Nephron (organoid): ENCODE results near the gene PTPRM.
A peak's percentile ranks its signal among the peaks of the same experiment; 100 is the strongest.

Source experiments
- H3K27ac Mint-ChIP-seq, 3 experiments: 2 replicates each; pipeline ENCODE4 v1.8.0; 2020; ENCODE audit warnings: mixed read lengths in 3 of 3, mild to moderate bottlenecking in 2 of 3, moderate library complexity in 1 of 3
- H3K27me3 Mint-ChIP-seq: 2 replicates; pipeline ENCODE4 v1.8.0; 2021; ENCODE audit warnings: low read depth, mild to moderate bottlenecking, moderate library complexity, mixed read lengths
- H3K36me3 Mint-ChIP-seq: 2 replicates; pipeline ENCODE4 v1.8.0; 2020; ENCODE audit warnings: low read depth, mixed read lengths
- H3K4me1 Mint-ChIP-seq: 2 replicates; pipeline ENCODE4 v1.8.0; 2020; ENCODE audit warnings: mixed read lengths
- H3K4me3 Mint-ChIP-seq, 3 experiments: 2 replicates each; pipeline ENCODE4 v1.8.0; 2020; ENCODE audit warnings: mild to moderate bottlenecking in 3 of 3, mixed read lengths in 3 of 3, moderate library complexity in 2 of 3
- H3K9me3 Mint-ChIP-seq: 2 replicates; pipeline ENCODE4 v1.8.0; 2020; ENCODE audit warnings: mixed read lengths
- TF ChIP-seq, protein P1 (sequence below), 3 experiments: fragments of 200-600 bp; sonication (generic); IDR thresholded peaks; one replicate each; pipeline ENCODE4 v1.5.0; 2021; ENCODE audit warnings: antibody characterized with exemption in 3 of 3; ENCODE audit not compliant: unreplicated experiment in 3 of 3

Gene PTPRM

DNA sequence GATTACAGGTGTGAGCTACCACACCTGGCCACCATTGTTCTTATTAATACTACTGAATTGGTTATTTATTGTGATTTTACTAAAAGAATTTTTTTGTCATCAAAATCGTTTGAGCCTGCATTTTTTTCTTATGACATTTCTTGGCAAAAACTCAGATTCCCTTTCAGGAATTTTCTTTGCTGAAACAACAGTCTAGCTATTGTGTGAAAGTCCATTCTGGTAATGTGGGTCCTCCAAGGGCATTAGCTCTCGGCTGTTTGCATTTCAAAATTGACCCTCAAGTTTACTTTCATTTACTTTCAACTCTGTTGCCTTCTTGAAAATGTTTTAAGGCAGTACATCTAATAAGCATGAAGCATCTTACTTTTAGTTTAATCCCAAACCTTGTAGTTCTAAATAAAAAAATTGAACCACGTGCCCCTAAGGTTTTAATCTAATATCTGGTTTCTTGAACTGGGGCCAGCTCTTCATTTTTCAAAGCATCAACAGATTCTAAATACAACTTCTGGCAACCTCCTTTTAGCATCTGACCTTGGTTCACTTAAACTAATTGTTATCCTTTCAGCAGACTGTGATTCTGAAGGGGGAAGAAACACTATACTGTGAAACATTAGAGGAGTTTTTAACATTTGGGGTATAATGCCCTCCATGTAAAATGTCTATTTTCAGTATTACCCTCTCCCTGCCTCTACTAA, 716.9 kb downstream of the PTPRM start:
- Mint-ChIP-seq H3K27me3 (peaks cover 7% of the 10 kb centered on the region), H3K9me3 (no peaks in the 10 kb centered on the region), H3K36me3 (no peaks in the 10 kb centered on the region), H3K4me3 (no peak overlapping the region), H3K27ac (peak overlapping the region; percentile 33 to 73 (median 48)), H3K4me1 (peaks cover 34% of the 10 kb centered on the region)
- TF ChIP-seq, protein P1, sequence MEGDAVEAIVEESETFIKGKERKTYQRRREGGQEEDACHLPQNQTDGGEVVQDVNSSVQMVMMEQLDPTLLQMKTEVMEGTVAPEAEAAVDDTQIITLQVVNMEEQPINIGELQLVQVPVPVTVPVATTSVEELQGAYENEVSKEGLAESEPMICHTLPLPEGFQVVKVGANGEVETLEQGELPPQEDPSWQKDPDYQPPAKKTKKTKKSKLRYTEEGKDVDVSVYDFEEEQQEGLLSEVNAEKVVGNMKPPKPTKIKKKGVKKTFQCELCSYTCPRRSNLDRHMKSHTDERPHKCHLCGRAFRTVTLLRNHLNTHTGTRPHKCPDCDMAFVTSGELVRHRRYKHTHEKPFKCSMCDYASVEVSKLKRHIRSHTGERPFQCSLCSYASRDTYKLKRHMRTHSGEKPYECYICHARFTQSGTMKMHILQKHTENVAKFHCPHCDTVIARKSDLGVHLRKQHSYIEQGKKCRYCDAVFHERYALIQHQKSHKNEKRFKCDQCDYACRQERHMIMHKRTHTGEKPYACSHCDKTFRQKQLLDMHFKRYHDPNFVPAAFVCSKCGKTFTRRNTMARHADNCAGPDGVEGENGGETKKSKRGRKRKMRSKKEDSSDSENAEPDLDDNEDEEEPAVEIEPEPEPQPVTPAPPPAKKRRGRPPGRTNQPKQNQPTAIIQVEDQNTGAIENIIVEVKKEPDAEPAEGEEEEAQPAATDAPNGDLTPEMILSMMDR (IDR thresholded peaks at IDR 0.05; ENCODE audit: unreplicated experiment in 3 of 3): no peak

- Mint-ChIP-seq H3K9me3 (no peaks in the 10 kb centered on the region), H3K27me3 (peaks cover 7% of the 10 kb centered on the region), H3K4me1 (peaks cover 41% of the 10 kb centered on the region), H3K36me3 (no peaks in the 10 kb centered on the region), H3K4me3 (peak overlapping the region in 1 of 3 experiments; percentile 6), H3K27ac (peak overlapping the region in 2 of 3 experiments; percentile 74 to 81)
- TF ChIP-seq, protein P1 (IDR thresholded peaks at IDR 0.05; ENCODE audit: unreplicated experiment in 3 of 3): no peak
Measured at GRCh38 chr18:8286303-8286702, 719.2 kb downstream of the PTPRM start.

- peaks cover 7% of the 10 kb centered on the region for H3K27me3 Mint-ChIP-seq
- no peak overlapping the region for H3K4me3 Mint-ChIP-seq
- TF ChIP-seq, protein P1 (IDR thresholded peaks at IDR 0.05; ENCODE audit: unreplicated experiment in 3 of 3): no peak
- peak overlapping the region in 1 of 3 experiments; percentile 52 for H3K27ac Mint-ChIP-seq
- no peaks in the 10 kb centered on the region for H3K9me3 Mint-ChIP-seq
- peaks cover 41% of the 10 kb centered on the region for H3K4me1 Mint-ChIP-seq
- H3K36me3 Mint-ChIP-seq: no peaks in the 10 kb centered on the region
Measured at GRCh38 chr18:8287196-8287885, 720.2 kb downstream of the PTPRM start.

- TF ChIP-seq, protein P1 (IDR thresholded peaks at IDR 0.05; ENCODE audit: unreplicated experiment in 3 of 3): no peak
- Mint-ChIP-seq H3K27me3 (peaks cover 11% of the 10 kb centered on the region), H3K36me3 (no peaks in the 10 kb centered on the region), H3K4me1 (peaks cover 41% of the 10 kb centered on the region), H3K4me3 (no peak overlapping the region), H3K27ac (no peak overlapping the region), H3K9me3 (no peaks in the 10 kb centered on the region)
Measured at GRCh38 chr18:8288472-8289195, 721.5 kb downstream of the PTPRM start.

DNA sequence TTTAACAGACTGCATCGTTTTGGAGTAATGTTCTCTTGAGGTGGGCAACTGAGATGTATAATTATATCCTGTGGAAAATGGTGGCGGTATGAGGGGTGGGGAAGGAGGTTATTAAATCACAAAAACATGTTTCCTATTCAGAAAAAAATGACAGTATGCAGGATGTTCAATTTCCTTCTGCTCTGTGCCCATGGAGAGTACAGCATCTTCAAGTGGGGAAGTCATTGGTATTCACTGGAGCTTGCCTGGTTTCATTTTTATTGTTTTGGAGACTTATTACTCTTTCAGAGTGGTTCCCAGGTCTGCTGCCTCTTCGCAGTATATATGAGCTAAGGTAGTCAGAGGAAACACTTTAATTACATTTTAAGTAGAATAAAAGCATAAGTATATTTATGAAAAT, 723.3 kb downstream of the PTPRM start:
- Mint-ChIP-seq H3K27ac (no peak overlapping the region), H3K4me3 (no peak overlapping the region), H3K4me1 (peaks cover 35% of the 10 kb centered on the region), H3K36me3 (no peaks in the 10 kb centered on the region), H3K9me3 (no peaks in the 10 kb centered on the region), H3K27me3 (peaks cover 11% of the 10 kb centered on the region)
- TF ChIP-seq, protein P1 (IDR thresholded peaks at IDR 0.05; ENCODE audit: unreplicated experiment in 3 of 3): no peak
